NCI-H345 treated with DMSO at 0.1 percent for 48 hours (cell line): Measurements from ENCODE around the gene ZNF507.

Experiments
- DNase-seq: peaks from one replicate; lab custom pipeline; 2025; ENCODE audit not compliant: unreplicated experiment; lab: John Stamatoyannopoulos, UW

Gene ZNF507

GRCh38 chr19:32345261-32346207 lies at the start of gene ZNF507:
Gene ZNF507, plus strand, starts transcription at chr19:32345610. Its CDS starts 7,221 bp downstream, at chr19:32352831.
- peak; percentile 95 for DNase-seq

- no peak for DNase-seq
Observed at GRCh38 chr19:32296694-32297093, 48.7 kb upstream of the ZNF507 start.

GRCh38 chr19:32302778-32303177 lies 42.6 kb upstream of the ZNF507 start:
- DNase-seq, result no peak

GRCh38 chr19:32303193-32303592 lies 42.2 kb upstream of the ZNF507 start:
- no peak for DNase-seq

GRCh38 chr19:32307591-32307990 lies 37.8 kb upstream of the ZNF507 start:
- no peak for DNase-seq

GRCh38 chr19:32308431-32309077 lies 36.9 kb upstream of the ZNF507 start:
- DNase-seq, result no peak

- no peak for DNase-seq
Observed at GRCh38 chr19:32309711-32310390, 35.6 kb upstream of the ZNF507 start.

GRCh38 chr19:32311371-32311770 lies 34.0 kb upstream of the ZNF507 start:
- no peak for DNase-seq

GRCh38 chr19:32313569-32314265 lies 31.7 kb upstream of the ZNF507 start:
- DNase-seq, result no peak

- DNase-seq, result no peak
Observed at GRCh38 chr19:32316034-32316433, 29.4 kb upstream of the ZNF507 start.

- DNase-seq, result no peak
Observed at GRCh38 chr19:32317086-32317485, 28.3 kb upstream of the ZNF507 start.

GRCh38 chr19:32318884-32319520 lies 26.4 kb upstream of the ZNF507 start:
- DNase-seq, result no peak

GRCh38 chr19:32322541-32322940 lies 22.9 kb upstream of the ZNF507 start:
- no peak for DNase-seq

- peak; percentile 23 for DNase-seq
Observed at GRCh38 chr19:32324631-32325285, 20.7 kb upstream of the ZNF507 start.

GRCh38 chr19:32330213-32330857 lies 15.1 kb upstream of the ZNF507 start:
- DNase-seq, result no peak

GRCh38 chr19:32333227-32333626 lies 12.2 kb upstream of the ZNF507 start:
- no peak for DNase-seq

- no peak for DNase-seq
Observed at GRCh38 chr19:32336259-32337083, 8.9 kb upstream of the ZNF507 start.

- DNase-seq, result no peak
Observed at GRCh38 chr19:32337084-32337808, 8.2 kb upstream of the ZNF507 start.
